Lower leg skin (tissue), 4 donors: ENCODE data around the gene ABR. TPM values are rescaled to one million over a fixed set of nuclear protein-coding genes. Genes with fewer than 3 reads are reported as not detected.
A peak's percentile ranks its signal among the peaks of the same experiment; 100 is the strongest.

Experiments
- DNase-seq, 2 donors: peaks; one replicate each; pipeline ENCODE4 v3.0.0-alpha.2; 2019; ENCODE audit warnings: low spot score in 2 of 2
- H3K4me3 ChIP-seq: fragments of 200-600 bp; sonication (generic); 2 replicates; pipeline ENCODE4 v1.5.1; 2017; ENCODE audit warnings: mild to moderate bottlenecking, low read depth; ENCODE audit not compliant: poor library complexity, severe bottlenecking
- POLR2A ChIP-seq, 2 donors: fragments of 450-650 bp; IDR thresholded peaks; one replicate each; pipeline ENCODE4 v1.6.1; 2016 to 2017; ENCODE audit warnings: antibody characterized with exemption in 2 of 2, mild to moderate bottlenecking in 1 of 2, moderate library complexity in 1 of 2
- WGBS, 2 donors: methylation state at CpG; one replicate each; pipeline ENCODE4 v1.1.5; 2018; 5-methylcytosine and 5-hydroxymethylcytosine counted together
- intact Hi-C: fragments of 100-400 bp; cut with DNase I; formaldehyde crosslinking; loops from one replicate; pipeline ENCODE4 v1.15.0; 2023; ENCODE audit warnings: low total_unique reads
- total RNA-seq, 4 donors: library from RNA; depleted of rRNA; stranded (reverse); fragments of >200 nt; gene quantifications; one replicate each; pipeline ENCODE4 v1.1.0, GENCODE V29; 2016
- TF ChIP-seq, protein P1 (sequence below), 3 donors: fragments of 450-650 bp; IDR thresholded peaks; one replicate each; pipeline ENCODE4 v1.5.1; 2016; ENCODE audit warnings: antibody characterized with exemption in 3 of 3, mild to moderate bottlenecking in 3 of 3, moderate library complexity in 2 of 3

Gene ABR
- total RNA-seq, 4 donors from 2014 or later: 60.9 to 98.8 (median 88.3) TPM

DNA sequence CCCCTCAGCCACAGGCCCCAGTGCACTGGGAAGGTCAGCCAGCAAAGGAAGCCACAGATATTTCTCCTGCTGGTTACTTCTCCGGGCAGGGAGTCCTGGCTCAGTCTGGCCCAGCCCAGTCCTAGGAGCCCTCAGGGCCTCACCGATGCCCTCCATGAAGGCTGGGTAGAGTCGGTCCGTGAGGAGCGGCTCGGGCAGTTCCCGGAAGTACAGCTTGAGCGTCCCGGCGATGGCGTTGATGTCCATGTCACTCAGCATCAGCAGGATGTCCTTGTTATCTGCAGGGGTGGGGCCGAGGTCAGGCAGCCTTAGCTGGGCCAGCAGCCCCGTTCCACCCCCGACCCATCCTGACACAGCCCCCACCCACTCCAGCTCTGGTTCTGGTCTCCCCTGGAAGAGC is 169.2 kb downstream of the ABR start:
- TF ChIP-seq, protein P1, sequence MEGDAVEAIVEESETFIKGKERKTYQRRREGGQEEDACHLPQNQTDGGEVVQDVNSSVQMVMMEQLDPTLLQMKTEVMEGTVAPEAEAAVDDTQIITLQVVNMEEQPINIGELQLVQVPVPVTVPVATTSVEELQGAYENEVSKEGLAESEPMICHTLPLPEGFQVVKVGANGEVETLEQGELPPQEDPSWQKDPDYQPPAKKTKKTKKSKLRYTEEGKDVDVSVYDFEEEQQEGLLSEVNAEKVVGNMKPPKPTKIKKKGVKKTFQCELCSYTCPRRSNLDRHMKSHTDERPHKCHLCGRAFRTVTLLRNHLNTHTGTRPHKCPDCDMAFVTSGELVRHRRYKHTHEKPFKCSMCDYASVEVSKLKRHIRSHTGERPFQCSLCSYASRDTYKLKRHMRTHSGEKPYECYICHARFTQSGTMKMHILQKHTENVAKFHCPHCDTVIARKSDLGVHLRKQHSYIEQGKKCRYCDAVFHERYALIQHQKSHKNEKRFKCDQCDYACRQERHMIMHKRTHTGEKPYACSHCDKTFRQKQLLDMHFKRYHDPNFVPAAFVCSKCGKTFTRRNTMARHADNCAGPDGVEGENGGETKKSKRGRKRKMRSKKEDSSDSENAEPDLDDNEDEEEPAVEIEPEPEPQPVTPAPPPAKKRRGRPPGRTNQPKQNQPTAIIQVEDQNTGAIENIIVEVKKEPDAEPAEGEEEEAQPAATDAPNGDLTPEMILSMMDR (IDR thresholded peaks at IDR 0.05): no peak
- no peak for TF ChIP-seq POLR2A (IDR thresholded peaks at IDR 0.05)
- DNase-seq: no peak
- no peak overlapping the region for H3K4me3 ChIP-seq
- 82 to 93% methylated on average over 14 of the region's 14 CpGs for WGBS, 2 donors
- intact Hi-C loops: no loop called here

DNA sequence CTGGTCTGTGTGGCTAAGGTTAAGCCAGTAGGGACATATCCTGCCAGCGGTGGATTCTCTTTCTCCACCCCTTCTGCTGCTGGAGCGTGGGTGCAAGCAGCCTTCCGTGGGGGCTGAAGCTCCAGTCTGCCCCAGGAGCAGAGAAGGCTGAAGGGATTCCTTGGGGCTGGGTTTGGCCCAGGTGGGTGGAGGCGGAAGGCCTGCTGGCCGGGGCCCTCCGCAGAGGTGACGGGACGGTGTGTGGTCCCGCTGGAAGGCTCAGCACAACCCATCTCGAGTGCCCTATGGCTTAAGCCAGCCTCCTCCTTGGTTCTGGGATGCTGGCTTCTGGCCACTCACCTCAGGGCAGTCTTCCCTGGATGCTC is 169.7 kb downstream of the ABR start:
- no peak for TF ChIP-seq POLR2A (IDR thresholded peaks at IDR 0.05)
- TF ChIP-seq, protein P1 (IDR thresholded peaks at IDR 0.05): no peak

DNA sequence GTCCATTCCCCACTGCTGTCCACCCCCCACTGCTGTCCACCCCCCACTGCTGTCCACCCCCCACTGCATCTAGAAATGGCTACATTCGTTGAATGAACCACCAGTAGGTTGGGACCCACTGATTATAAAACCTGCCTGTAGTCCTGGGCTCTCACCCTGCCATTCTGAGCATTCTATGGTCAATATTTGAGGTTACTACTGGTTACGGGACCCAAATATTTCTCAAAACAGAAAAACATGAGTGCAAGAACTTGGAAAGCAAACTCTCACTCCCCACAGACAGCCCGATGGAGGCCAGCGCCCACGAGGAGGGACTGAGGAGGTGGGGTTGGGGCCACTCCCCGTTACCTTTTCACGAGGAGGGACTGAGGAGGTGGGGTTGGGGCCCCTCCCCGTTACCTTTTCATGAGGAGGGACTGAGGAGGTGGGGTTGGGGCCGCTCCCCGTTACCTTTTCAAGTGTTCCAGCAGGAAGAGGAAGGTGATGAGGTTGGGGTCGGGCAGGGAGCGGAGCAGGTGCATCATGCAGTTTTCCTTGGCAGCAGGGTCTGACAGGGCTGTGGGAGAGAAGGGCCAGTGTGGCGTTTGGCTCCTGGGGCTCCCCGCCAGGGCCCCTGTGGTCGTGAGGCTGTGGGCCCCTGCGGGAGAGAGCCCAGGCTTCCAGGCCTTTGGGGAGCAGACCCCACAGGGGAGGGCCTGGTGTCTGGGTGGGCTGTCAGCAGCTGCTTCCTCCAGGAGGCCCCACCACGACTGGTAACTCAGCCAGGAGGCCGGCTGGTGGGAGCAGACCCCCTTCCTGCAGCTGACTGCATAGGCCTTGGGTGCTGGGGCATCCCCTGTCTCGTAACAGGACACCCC is 170.3 kb downstream of the ABR start:
- H3K4me3 ChIP-seq: no peak overlapping the region
- DNase-seq: no peak
- WGBS, 2 donors: 72 to 77% methylated on average over 13 to 14 of the region's 19 CpGs
- no peak for TF ChIP-seq POLR2A (IDR thresholded peaks at IDR 0.05)
- intact Hi-C loops: no loop called here

More for the DNA sequence above, 169.7 kb downstream of the ABR start:
- H3K4me3 ChIP-seq: no peak overlapping the region
- no peak for DNase-seq
- intact Hi-C loops: no loop called here
- 77 to 79% methylated on average over 9 to 10 of the region's 10 CpGs for WGBS, 2 donors

DNA sequence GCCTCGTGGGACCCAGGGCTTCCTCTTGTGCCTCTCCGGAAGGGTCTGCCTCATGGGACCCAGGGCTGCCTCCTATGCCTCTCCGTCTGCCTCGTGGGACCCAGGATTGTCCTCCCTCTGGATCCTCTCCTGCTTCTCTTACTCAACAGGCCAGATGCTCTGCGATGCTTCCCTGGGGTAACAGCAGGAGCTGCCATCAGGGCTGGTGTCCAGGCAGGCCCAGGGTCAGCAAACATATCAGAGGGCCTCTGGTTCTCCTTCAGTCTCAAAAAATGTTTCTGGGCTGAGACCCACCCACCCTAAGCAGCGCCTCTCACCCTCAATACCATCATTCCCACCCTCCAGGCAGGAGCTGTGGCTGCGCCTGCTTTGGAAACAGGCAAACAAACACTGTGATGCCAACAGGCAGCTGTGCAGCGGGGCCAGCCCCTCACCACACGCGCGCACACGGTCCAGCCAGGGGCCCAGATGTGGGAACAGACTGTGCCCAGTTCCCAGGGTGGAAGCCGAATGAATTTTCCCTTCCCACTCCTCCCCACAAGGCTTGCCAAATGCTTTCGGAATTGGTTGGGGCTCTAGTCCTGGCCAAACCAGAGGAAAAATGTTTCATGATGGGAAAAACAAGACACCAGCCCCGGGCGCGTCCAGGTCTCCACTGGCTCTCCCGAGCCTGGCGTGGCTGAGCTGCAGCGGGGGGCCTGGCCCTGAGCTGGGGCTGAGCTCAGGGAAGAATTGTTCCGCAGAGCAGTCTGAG is 171.6 kb downstream of the ABR start:
- no peak overlapping the region for H3K4me3 ChIP-seq
- no peak for TF ChIP-seq POLR2A (IDR thresholded peaks at IDR 0.05)
- TF ChIP-seq, protein P1 (IDR thresholded peaks at IDR 0.05): no peak
- intact Hi-C loops: no loop called here
- DNase-seq: peak in 1 of 2 donors; percentile 63
- 61 to 70% methylated on average over 20 to 21 of the region's 21 CpGs for WGBS, 2 donors

DNA sequence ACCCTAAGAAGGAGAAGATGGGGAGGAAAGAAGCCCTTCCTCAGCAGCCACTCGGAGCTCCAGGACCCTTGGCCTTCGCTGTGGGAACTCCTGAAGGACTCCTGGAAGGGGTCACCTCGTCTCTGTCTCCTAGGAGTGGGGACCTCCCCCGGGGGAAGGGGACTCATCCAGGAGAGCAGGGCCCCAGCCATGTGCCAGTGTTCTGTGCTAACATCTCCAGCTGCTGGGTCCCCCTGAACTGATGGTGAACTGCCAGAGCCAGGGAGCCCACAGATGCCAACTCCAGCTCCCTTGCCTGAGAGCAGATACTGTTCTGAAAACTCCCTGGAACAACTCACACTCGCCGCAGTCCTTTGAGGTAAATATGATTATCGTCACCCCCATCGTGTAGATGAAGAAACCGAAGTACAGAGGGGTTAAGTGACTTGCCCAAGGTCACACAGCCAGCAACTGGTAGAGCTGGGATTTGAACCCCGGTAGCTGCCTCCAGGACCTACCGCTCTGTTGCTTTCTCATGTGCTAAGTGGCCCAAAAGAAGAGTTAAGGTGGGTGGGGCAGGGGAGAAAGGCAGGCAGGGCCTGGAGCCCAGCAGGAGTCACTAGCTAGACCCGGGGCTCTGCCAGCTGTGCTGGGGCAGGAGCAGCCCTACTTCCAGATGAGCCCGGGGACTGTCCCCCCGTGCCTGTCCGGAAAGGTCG is 172.3 kb downstream of the ABR start:
- 70 to 72% methylated on average over 15 to 16 of the region's 16 CpGs for WGBS, 2 donors
- H3K4me3 ChIP-seq: no peak overlapping the region
- TF ChIP-seq, protein P1 (IDR thresholded peaks at IDR 0.05): no peak
- TF ChIP-seq POLR2A (IDR thresholded peaks at IDR 0.05): no peak
- no peak for DNase-seq
- intact Hi-C loops: no loop called here

DNA sequence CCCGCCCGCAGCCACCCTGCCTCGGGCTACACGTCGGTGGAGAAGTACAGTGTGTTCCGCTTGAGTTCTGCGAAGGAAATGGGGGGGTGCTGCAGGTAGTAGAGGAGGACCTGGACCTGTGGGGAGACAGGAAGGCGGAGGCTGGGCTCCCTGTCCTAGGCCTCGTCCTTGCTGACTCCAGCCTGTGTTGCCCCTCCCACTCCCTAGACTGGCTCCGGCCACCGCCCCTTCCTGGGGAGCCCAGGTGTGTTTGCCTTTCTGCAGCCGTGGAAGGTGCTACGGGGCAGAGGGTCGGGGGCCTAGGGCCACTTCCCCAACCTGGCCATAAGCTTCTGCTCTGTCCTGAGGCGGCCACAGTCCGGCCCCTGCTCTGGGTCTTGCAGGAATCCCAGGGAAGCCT is 173.7 kb downstream of the ABR start:
- no peak overlapping the region for H3K4me3 ChIP-seq
- WGBS, 2 donors: 55 to 70% methylated on average over 16 of the region's 16 CpGs
- no peak for DNase-seq

More for the DNA sequence above, 173.7 kb downstream of the ABR start:
- TF ChIP-seq, protein P1 (IDR thresholded peaks at IDR 0.05): no peak
- no peak for TF ChIP-seq POLR2A (IDR thresholded peaks at IDR 0.05)
- intact Hi-C loops: no loop called here
